ENCODE measurements around the gene RBM42. TPM values are rescaled to one million over a fixed set of nuclear protein-coding genes. Genes with fewer than 3 reads are reported as not detected.
"Not testable (repeated sequence)": the region's sequence is repeated elsewhere in the genome, so short reads cannot be mapped to it uniquely, and the experiment has no call there.

Gene RBM42
- total and polyA plus RNA-seq, 9 of the 15 experiments (the other 6 are each of a cell fraction or from before 2014, with no cell fraction given) = 5.7 to 149 (median 32.4) TPM

- H3K4me3 ChIP-seq; ATAC-seq; POLR2A ChIA-PET; H3K27ac ChIP-seq (ENCODE audit: extremely low read depth, low read depth, low read length); in situ Hi-C loops (cut with MboI); FAIRE-seq; H3K79me2 ChIP-seq (ENCODE audit: control insufficient read depth, insufficient read depth, low read length); DNase-seq (ENCODE audit: extremely low read depth in 1 of 4, low spot score in 3 of 4); intact Hi-C loops (cut with micrococcal nuclease); H4K20me1 ChIP-seq (replicated peaks; ENCODE audit: control insufficient read depth, insufficient read depth, low read length); H3K4me2 ChIP-seq (ENCODE audit: insufficient read depth, low read length); BruUV-seq (replicated peaks); H3K36me3 ChIP-seq (ENCODE audit: control insufficient read depth, insufficient read depth, low read length); H3K9me1 ChIP-seq (ENCODE audit: control insufficient read depth, insufficient read depth, low read length); H3K4me1 ChIP-seq (replicated peaks in 1 of 2; ENCODE audit: control insufficient read depth in 2 of 2, insufficient read depth in 2 of 2, low read length in 2 of 2); H3K9ac ChIP-seq (ENCODE audit: insufficient read depth in 1 of 2, low read depth in 2 of 2, low read length in 2 of 2); CTCF ChIA-PET (ENCODE audit: low intra/inter-chr PET ratio); H2AFZ ChIP-seq (ENCODE audit: low read depth, low read length); H3K9me3 ChIP-seq (replicated peaks; ENCODE audit: control insufficient read depth, insufficient read depth, low read depth, low read length): not testable (repeated sequence)
- TF ChIP-seq CBX5 (IDR thresholded peaks at IDR 0.05; ENCODE audit: borderline replicate concordance, low read depth) = peak; percentile 86
- peak in 1 of 2 experiments; percentile 24; a peak in 1 of 4 replicates for TF ChIP-seq TRIM24 (IDR thresholded peaks at IDR 0.05)
- TF ChIP-seq TRIM28 (IDR thresholded peaks at IDR 0.05) = peak; percentile 86
- WGBS (ENCODE audit: insufficient coverage, low coverage, missing lambda C conversion rate) = 3% methylated on average over 8 of the region's 8 CpGs
- peaks cover 3 to 10% of the 10 kb centered on the region in 2 experiments; a peak in 4 of 5 replicates for H3K27me3 ChIP-seq (ENCODE audit: control insufficient read depth in 2 of 2, insufficient read depth in 2 of 2, low read length in 2 of 2)
Measured at GRCh38 chr19:35607170-35607569, 21.7 kb upstream of the RBM42 start.

DNA sequence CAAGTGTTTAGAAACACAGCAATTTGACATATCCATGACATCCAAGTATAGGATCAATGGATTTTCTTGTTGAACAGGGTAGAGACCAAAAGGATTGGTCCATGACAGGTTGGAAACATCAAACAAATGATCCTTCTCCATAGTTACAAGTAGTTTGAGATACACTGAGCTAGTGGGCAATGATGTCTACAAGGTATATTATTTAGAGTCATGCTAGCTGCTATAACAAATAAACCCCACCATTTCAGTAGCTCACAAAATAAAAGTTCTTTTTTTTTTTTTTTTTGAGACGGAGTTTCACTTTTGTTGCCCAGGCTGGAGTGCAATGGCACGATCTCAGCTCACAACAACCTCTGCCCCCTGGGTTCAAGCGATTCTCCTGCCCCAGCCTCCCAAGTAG, 21.2 kb upstream of the RBM42 start:
- Histone ChIP-seq H3K4me2 (ENCODE audit: insufficient read depth, low read length) (no peak overlapping the region), H3K4me3 (no peak overlapping the region), H3K4me1 (replicated peaks in 1 of 2; ENCODE audit: control insufficient read depth in 2 of 2, insufficient read depth in 2 of 2, low read length in 2 of 2) (peaks cover 3 to 10% of the 10 kb centered on the region in 2 experiments; a peak in 3 of 5 replicates), H3K36me3 (ENCODE audit: control insufficient read depth, insufficient read depth, low read length) (no peaks in the 10 kb centered on the region), H4K20me1 (replicated peaks; ENCODE audit: control insufficient read depth, insufficient read depth, low read length) (no peaks in the 10 kb centered on the region), H2AFZ (ENCODE audit: low read depth, low read length) (no peak overlapping the region), H3K27me3 (ENCODE audit: control insufficient read depth in 2 of 2, insufficient read depth in 2 of 2, low read length in 2 of 2) (peaks cover under 1 to 6% of the 10 kb centered on the region in 2 experiments; a peak in 4 of 5 replicates), H3K9ac (ENCODE audit: insufficient read depth in 1 of 2, low read depth in 2 of 2, low read length in 2 of 2) (no peak overlapping the region), H3K79me2 (ENCODE audit: control insufficient read depth, insufficient read depth, low read length) (no peaks in the 10 kb centered on the region; the same call in 2 of the 3 replicates), H3K9me1 (ENCODE audit: control insufficient read depth, insufficient read depth, low read length) (no peaks in the 10 kb centered on the region), H3K27ac (ENCODE audit: extremely low read depth, low read depth, low read length) (no peak overlapping the region), H3K9me3 (replicated peaks; ENCODE audit: control insufficient read depth, insufficient read depth, low read depth, low read length) (peaks cover 6% of the 10 kb centered on the region; the same call in 1 of the 2 replicates)
- CTCF ChIA-PET (ENCODE audit: low intra/inter-chr PET ratio) = no interaction called here
- TF ChIP-seq ZNF347 (CRISPR knock-in tag; IDR thresholded peaks at IDR 0.05; ENCODE audit: low read depth) = no peak
- TF ChIP-seq ZNF79 (CRISPR knock-in tag; IDR thresholded peaks at IDR 0.05; ENCODE audit: low read depth) = no peak
- TF ChIP-seq, protein P1, sequence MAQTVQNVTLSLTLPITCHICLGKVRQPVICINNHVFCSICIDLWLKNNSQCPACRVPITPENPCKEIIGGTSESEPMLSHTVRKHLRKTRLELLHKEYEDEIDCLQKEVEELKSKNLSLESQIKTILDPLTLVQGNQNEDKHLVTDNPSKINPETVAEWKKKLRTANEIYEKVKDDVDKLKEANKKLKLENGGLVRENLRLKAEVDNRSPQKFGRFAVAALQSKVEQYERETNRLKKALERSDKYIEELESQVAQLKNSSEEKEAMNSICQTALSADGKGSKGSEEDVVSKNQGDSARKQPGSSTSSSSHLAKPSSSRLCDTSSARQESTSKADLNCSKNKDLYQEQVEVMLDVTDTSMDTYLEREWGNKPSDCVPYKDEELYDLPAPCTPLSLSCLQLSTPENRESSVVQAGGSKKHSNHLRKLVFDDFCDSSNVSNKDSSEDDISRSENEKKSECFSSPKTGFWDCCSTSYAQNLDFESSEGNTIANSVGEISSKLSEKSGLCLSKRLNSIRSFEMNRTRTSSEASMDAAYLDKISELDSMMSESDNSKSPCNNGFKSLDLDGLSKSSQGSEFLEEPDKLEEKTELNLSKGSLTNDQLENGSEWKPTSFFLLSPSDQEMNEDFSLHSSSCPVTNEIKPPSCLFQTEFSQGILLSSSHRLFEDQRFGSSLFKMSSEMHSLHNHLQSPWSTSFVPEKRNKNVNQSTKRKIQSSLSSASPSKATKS (CRISPR knock-in tag; IDR thresholded peaks at IDR 0.05) = no peak
- no peak for TF ChIP-seq XRCC4 (IDR thresholded peaks at IDR 0.05; ENCODE audit: extremely low read depth, insufficient read depth, insufficient read length)
- TF ChIP-seq ZNF12 (CRISPR knock-in tag; IDR thresholded peaks at IDR 0.05) = peak; percentile 97
- no TSS peak for BruUV-seq (replicated peaks)
- WGBS (ENCODE audit: insufficient coverage, low coverage, missing lambda C conversion rate) = 4% methylated on average over 3 of the region's 3 CpGs
- intact Hi-C loops (cut with micrococcal nuclease) (no loop called here), in situ Hi-C loops (cut with MboI) (no loop called here)
- POLR2A ChIA-PET = interaction anchor here (0.9 kb wide), 1 partner anchor 10 kb away, joined by 4 read pairs; no protein-coding TSS in a partner anchor
- ATAC-seq (no peak), DNase-seq (ENCODE audit: extremely low read depth in 1 of 4, low spot score in 3 of 4) (no peak), FAIRE-seq (no peak)

Measured in K562 (cell line).